NCI-H1092 treated with DMSO at 0.1 percent for 48 hours (cell line): ENCODE measurements around the gene PCGF3.

ENCODE experiments used
- DNase-seq: peaks from one replicate; lab custom pipeline; 2025; lab: John Stamatoyannopoulos, UW

PCGF3 gene

GRCh38 chr4:705278-706082, at the start of gene PCGF3:
TSS of gene PCGF3 (plus strand) at chr4:705832. CDS start at chr4:733681, 27,849 bp downstream.
- DNase-seq, result peak; percentile 90

DNA sequence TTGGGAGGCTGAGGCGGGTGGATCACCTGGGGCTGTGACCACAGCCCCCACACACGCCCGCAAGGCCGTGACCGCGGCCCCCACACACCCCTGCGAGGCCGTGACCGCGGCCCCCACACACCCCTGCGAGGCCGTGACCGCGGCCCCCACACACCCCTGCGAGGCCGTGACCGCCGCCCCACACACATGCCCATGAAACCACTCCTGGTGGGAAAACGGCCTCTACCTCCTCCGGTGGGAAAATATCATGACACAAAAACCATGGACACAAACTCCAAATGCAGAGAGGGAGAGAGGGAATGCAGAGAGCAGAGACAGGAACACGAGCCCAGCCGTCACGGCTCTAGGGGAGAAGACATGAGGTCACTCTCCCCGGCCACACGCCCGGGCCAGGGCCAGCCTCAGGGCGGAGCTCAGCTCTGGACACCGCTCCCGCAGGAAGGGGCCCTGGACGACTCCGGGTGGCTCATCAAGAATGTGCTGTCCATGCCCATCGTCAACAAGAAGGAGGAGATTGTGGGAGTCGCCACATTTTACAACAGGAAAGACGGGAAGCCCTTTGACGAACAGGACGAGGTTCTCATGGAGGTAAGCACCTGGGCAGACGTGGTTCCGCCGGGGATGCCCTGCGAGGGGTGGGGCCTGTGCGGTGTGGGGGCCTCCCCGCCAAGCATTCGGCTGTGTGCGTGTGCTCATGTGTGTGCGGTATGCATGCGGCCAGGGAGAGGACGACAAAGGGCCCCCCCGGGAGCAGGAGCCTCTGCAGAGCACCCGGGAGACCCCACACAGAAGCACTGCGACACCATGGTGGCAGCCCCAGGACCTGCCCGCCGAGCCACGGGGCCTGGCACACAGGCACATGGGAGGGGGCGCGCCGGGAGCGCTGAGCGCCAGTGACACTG, 48.9 kb upstream of the PCGF3 start:
- no peak for DNase-seq

DNA sequence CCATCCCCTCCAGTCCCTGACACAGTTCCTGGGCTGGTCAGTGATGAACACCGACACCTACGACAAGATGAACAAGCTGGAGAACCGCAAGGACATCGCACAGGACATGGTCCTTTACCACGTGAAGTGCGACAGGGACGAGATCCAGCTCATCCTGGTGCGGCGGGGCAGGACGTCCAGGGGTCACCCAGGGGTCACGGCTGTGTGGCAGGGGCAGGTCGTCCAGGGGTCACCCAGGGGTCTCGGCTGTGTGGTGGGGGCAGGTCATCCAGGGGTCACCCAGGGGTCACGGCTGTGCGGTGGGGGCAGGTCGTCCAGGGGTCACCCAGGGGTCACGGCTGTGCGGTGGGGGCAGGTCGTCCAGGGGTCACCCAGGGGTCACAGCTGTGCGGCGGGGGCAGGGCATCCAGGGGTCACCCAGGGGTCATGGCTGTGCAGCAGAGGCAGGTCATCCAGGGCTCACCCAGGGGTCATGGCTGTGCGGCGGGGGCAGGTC, 48.2 kb upstream of the PCGF3 start:
- DNase-seq, result no peak

DNA sequence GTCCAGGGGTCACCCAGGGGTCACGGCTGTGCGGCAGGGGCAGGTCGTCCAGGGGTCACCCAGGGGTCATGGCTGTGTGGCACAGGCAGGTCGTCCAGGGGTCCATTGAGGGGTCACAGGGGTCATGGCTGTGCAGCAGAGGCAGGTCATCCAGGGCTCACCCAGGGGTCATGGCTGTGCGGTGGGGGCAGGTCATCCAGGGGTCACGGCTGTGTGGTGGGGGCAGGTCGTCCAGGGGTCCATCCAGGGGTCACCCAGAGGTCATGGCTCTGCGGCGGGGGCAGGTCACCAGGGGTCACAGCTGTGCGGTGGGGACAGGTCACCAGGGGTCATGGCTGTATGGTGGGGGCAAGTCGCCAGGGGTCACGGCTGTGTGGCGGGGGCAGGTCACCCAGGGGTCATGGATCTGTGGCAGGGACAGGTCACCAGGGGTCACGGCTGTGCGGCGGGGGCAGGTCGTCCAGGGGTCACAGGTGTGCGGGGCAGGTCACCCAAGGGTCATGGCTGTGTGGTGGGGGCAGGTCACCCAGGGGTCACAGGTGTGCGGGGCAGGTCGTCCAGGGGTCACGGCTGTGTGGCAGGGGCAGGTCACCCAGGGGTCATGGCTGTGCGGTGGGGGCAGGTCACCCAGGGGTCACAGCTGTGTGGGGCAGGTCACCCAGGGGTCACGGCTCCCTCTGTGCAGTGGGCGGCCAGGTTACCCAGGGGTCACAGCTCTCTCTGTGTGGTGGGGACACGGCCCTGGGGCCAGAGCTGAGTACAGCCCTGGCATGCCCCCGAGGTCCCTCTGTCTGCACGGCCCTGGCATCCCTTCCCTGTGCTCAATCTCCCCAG, 47.6 kb upstream of the PCGF3 start:
- no peak for DNase-seq

GRCh38 chr4:658681-659667, 46.7 kb upstream of the PCGF3 start:
- DNase-seq, result no peak

DNA sequence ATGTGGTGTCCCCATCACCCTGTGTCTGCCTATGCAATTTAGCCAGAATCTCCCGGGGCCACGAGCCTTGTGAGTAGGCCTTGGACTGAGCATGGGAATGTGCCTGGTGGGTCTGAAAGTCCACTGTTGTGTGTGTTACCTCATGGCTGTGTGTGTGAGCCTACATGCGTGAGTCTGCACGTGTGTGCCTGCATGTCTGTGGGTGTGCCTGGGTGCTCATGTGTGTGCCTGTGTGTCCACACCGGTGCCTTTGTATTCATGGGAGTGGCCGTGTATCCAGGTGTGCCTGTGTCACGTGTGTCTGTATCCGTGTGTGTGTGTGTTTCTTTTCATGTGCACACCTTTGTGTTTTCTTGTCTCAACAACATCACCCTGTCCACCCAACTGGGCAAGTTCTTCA, 45.8 kb upstream of the PCGF3 start:
- no peak for DNase-seq

- no peak for DNase-seq
Observed at GRCh38 chr4:660401-660800, 45.2 kb upstream of the PCGF3 start.

DNA sequence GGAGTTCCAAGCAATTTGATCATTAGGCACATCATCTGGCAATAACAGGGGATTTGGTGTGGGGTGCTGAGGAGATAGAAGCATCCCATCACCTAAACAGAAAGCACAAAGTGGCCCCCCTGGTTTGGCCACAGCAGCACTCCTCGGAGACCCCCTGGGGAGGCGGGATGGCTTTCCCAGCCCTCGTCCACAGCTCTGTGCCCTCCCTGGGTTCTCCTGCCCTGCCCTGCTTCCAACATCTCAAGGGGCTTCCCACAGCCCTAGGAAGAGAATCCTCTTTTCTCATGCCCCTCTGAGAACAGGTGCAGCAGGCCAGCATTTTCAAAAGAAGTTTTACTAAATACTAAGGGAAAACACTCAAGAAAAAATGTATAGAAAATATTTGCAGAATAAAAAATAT, 44.4 kb upstream of the PCGF3 start:
- no peak for DNase-seq

- no peak for DNase-seq
Observed at GRCh38 chr4:661881-662761, 43.5 kb upstream of the PCGF3 start.

DNA sequence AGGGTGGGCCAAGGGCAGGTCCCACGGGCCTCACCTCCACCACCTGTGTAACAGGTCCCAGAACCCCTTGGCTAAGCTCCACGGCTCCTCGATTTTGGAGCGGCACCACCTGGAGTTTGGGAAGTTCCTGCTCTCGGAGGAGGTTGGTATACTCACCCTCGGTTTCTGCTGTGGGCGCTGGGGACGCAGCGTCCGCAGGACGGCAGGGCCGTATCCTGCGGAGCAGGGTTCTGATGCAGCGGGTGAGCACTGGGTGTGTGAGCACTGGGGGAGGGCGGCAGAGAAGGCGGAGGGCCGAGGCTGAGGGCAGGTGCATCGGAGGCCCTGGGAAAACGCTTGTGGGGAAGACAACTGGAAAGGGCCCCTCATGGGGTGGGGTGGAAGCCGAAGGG, 42.6 kb upstream of the PCGF3 start:
- DNase-seq, result no peak

GRCh38 chr4:663438-664428, 41.9 kb upstream of the PCGF3 start:
- DNase-seq, result peak; percentile 59

GRCh38 chr4:664713-665231, 40.9 kb upstream of the PCGF3 start:
- no peak for DNase-seq

- DNase-seq, result no peak
Observed at GRCh38 chr4:665381-665750, 40.3 kb upstream of the PCGF3 start.

DNA sequence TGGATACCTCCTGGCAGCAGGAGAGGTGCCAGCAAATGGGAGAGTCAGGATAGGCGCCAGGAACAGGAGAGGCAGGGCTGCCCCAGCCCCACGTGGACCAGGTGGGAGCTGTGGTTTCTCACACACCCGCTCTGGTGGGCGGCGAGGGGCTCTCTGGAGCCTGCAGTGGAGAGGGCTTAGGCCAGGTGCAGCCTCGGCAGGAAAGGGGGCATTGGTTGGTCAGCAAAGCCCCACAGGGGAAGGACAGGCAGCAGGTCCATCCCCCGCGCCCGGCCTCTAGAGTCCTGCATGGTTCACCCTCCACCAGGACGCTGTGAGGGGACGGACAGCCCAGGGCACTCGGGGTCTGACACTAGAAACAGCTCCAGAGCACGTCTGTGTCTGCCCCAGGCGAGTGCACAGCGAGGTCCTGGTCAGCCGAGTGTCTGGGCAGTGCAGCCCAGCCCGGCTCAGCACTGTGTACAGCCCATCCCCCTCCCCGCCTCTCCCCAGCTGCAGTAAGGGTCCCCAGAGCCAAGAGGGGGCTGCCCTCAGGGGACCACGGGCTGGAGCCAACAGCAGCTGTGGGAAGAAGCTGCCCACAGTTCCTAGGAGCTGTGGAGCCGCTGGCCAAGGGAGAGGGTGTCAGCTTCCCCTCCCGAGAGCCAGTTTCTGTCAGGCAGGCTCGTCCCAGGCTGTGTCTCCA, 39.7 kb upstream of the PCGF3 start:
- no peak for DNase-seq

DNA sequence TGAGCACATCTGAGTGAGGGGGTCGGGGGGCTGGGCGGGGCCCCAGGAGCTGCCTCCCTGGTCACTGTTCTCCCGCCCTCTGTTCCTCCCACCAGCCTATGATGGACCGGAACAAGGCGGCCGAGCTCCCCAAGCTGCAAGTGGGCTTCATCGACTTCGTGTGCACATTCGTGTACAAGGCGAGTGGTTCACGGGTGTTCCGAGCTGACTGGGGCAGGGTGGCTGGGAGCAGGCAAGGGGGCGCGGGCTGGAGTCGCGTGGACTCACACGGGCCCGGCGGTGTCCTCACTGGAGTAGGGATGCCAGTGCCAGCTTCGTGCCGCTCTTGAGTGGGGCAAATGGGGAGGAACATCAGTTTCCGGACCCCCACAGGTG, 39.2 kb upstream of the PCGF3 start:
- DNase-seq, result no peak

GRCh38 chr4:666822-667544, 38.6 kb upstream of the PCGF3 start:
- DNase-seq, result no peak

GRCh38 chr4:667545-667925, 38.1 kb upstream of the PCGF3 start:
- DNase-seq, result no peak
